ENCODE data around the gene ROBO4. TPM values are rescaled to one million over a fixed set of nuclear protein-coding genes. Genes with fewer than 3 reads are reported as not detected.

Gene ROBO4
- polyA plus RNA-seq, 3 donors, result 16.2 to 21.6 (median 20.0) TPM

- DNase-seq (ENCODE audit: extremely low read depth in 1 of 11, low read depth in 9 of 11, low spot score in 4 of 11), result no peak
Measured at GRCh38 chr11:124865902-124866851, 31.5 kb downstream of the ROBO4 start.

DNA sequence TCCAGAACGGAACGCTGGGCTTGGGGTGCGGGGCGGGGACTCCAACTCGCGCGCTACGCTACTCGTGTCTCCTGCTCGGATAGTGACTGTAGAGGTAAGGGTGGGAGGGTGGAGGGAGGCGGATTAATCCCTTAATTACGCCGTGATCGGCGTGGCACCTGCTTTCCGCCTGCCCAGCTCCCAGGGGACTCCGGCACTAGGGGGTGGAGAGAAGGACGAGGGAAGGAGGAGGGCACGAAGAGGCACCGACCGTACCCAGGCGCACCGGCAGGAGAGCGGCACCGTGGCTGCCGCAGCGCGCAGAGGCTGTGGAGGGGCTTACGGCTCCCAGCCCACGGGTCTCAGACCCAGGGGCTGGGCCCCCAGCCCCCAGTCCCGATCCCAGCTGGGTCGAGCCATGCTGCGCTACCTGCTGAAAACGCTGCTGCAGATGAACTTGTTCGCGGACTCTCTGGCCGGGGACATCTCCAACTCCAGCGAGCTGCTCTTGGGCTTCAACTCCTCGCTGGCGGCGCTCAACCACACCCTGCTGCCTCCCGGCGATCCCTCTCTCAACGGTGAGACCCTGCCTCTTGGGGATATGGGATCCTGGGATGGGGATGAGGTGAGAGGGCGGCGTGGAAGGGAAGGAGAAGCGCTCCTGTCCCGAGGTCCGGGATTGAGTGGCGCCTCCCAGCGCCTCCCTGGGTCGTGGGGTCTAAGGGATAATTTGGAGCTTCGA is 32.3 kb downstream of the ROBO4 start, which contains the start of gene ROBO3:
ROBO3 (plus strand) TSS at position 252 of the 721 bp plus-strand sequence; CDS start at position 398, 146 bp downstream.
- no peak for DNase-seq (ENCODE audit: extremely low read depth in 1 of 11, low read depth in 9 of 11, low spot score in 4 of 11)

GRCh38 chr11:124864892-124865180 is 32.8 kb downstream of the ROBO4 start:
- DNase-seq (ENCODE audit: extremely low read depth in 1 of 11, low read depth in 9 of 11, low spot score in 4 of 11), result no peak

GRCh38 chr11:124864176-124864891 is 33.3 kb downstream of the ROBO4 start:
- no peak for DNase-seq (ENCODE audit: extremely low read depth in 1 of 11, low read depth in 9 of 11, low spot score in 4 of 11)

GRCh38 chr11:124863826-124864165 is 33.9 kb downstream of the ROBO4 start:
- no peak for DNase-seq (ENCODE audit: extremely low read depth in 1 of 11, low read depth in 9 of 11, low spot score in 4 of 11)

DNA sequence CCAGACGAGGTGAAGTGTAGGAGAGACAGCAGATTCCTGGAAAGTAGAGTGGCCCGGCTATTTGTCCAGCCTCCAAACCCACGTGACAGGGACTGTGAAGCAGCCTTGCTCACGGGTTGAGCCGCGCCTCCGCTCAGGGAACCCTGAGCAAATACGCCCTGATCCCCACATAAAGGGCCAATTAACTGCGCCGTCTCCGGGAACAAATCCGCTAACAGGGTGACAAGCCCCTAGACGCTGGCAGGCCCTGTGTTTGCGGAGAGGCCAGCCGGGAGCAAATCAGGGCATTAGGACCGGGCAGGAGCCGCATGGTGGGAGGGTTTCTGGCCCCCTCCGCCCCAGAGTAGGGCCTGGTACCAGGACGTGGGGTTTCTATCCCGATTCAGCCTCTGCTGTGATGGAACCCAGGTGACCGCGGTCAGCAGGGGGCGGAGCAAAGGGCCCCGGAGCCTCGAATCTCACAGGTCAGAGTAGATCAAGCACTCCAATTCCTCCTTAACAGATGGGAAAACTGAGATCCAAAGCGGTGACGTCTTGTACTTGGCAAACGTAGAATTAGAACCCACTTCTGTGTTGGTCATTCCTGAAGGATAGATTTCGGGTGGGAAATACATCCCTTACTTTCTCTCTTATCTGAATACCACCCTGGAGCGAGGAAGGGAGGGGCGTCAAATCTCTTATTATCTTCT is 34.4 kb downstream of the ROBO4 start:
- DNase-seq (ENCODE audit: extremely low read depth in 1 of 11, low read depth in 9 of 11, low spot score in 4 of 11), result no peak

DNA sequence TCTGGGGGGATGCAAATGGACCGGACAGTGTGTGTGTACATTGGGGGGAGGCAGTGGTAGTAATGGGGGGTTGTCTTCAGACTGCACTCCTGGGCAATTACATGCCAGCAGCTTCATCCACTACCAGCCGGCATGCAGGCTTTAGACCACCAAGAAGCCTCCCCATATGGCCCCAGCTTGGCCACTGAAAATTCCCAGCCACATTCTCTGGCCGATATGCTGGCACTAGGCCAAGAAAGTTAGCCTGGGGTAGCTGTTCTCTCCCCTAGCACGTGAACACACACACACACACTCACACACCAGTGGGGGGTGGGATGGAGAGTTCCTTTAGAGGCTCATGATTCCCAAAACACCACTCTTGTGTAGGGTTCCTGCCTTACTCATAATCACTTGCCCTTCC is 36.0 kb downstream of the ROBO4 start:
- no peak for DNase-seq (ENCODE audit: extremely low read depth in 1 of 11, low read depth in 9 of 11, low spot score in 4 of 11)

GRCh38 chr11:124859171-124859570 is 38.5 kb downstream of the ROBO4 start:
- no peak for DNase-seq (ENCODE audit: extremely low read depth in 1 of 11, low read depth in 9 of 11, low spot score in 4 of 11)

DNA sequence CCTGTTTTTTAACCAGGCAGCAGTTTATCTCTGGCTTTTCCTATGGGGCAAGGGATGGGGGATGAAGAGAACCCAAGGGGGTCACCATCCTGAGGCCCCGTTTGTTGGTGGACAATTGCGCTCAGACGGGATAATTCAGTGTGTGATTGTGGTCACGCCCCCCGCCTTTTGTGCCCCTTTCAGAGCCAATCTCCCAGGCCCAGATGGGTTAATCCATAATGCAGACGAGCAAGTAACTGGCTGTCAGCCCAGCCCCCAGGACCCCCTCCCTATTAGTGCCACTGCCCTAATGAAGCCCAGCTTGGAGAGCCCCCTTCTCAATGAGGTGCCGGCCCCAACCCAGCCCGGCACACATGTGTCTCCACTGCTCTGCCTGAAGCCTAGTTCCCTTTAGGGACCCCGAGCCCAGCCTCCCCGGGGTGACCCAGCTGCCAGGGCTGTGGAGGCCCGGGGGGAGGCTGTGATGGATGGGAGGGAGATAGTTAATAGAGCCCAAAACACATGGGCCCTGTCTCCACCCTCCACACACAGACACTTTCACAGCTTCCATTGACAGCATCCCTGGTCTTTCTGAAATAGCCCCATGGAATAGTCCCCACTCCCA is 51.5 kb downstream of the ROBO4 start:
- DNase-seq (ENCODE audit: extremely low read depth in 1 of 11, low read depth in 9 of 11, low spot score in 4 of 11), result no peak

GRCh38 chr11:124844664-124845079 is 53.0 kb downstream of the ROBO4 start:
- no peak for DNase-seq (ENCODE audit: extremely low read depth in 1 of 11, low read depth in 9 of 11, low spot score in 4 of 11)

DNA sequence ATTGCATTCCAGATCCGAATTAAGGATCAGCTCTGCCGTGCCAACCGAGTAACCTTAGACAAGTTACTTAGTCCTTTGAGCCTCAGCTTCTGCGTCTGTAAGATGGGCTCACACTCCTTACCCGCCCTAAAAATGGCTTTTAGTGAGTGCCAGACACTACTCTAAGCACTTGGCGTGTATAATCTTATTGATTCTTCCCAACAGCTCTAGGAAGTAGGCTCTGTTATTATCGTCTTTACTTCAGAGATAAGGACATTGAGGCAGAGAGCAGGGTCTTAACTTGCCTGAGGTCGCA is 54.1 kb downstream of the ROBO4 start:
- DNase-seq (ENCODE audit: extremely low read depth in 1 of 11, low read depth in 9 of 11, low spot score in 4 of 11), result no peak

DNA sequence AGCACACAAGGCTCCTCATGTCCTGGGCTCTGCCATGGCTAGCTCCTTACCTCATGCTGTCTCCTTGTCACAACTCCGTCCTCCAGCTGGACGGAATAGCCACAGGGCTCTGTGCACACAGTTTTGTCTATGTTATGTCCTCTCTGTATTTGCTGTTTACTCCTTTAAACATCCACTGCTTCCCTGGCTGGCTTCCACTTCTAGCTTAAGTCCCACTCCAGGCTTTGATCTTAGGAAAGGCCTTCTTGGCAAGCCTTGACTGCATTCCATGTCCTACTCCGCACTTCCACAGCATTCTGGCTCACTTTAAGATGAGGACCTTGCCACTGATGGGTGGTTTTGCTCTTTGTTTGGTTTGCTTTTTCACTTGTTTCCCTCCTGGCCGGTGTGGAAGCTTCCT is 55.4 kb downstream of the ROBO4 start:
- no peak for DNase-seq (ENCODE audit: extremely low read depth in 1 of 11, low read depth in 9 of 11, low spot score in 4 of 11)

DNA sequence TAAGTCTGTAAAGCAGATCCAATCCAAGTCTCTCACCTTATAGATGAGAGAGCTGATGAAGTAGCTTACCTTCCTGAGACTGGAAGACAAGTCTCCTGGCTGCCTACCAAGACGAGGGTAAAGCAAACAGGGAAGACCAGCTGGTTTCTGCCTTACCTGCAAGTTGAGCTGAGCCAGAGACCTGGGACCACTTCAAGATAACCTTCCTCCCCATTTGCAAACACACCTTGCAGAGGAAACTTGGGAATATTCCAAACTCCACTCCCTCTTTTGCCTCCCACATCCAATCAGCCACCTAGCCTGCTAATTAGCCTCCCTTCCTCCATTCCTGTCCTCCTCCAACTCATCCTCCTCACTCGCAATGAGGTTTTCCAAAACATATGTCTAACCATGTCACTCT is 55.8 kb downstream of the ROBO4 start:
- no peak for DNase-seq (ENCODE audit: extremely low read depth in 1 of 11, low read depth in 9 of 11, low spot score in 4 of 11)

DNA sequence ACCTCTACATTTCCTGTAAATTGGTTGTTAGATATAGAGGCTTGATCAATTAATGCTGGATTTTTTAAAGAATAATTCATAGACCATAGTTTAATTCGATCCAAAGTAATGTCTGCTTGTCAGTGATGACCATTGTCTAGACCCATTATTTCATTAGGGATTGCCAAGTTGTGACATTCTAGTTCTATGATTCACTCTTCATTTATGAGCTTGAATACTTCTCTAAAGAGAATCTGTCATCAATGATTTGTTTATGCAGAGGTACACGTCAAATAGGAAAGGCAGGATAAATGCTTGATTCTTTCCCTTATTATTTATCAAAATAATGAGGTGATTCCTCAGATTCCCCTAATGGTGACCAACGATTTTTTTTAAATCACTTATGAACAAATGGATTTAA is 56.5 kb downstream of the ROBO4 start:
- DNase-seq (ENCODE audit: extremely low read depth in 1 of 11, low read depth in 9 of 11, low spot score in 4 of 11), result no peak

GRCh38 chr11:124840666-124841065 is 57.0 kb downstream of the ROBO4 start:
- DNase-seq (ENCODE audit: extremely low read depth in 1 of 11, low read depth in 9 of 11, low spot score in 4 of 11), result no peak

DNA sequence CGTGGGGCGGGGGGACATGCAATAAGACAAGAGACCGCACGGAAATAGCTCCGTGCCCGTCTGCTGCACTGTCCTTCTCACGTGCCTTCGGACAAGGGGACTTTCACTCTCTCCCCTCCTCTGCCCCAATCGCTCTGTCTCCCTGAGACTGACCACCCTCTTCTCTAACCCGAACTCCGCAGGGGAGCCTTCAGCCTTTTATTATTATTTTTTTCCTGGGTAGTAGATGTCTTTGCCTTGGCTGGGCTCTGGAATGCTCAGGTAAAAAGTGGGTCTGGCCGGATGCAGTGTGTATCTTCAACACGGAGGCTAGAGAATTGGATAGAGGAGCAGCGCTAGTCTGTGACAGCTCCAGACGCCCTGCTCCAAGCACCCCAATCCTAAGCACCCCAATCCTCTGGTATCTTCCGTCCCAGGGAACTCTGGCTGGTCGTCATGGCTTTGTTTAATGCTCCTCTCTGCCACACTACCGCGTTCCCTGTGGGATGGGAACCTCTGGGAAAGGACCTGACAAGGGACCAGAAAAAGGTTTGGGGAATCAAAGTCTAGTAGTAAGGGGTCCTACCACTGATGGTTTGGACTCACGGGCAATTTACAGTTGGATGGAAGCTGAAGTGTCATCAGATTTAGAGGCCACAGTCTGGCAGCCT is 57.6 kb downstream of the ROBO4 start:
- no peak for DNase-seq (ENCODE audit: extremely low read depth in 1 of 11, low read depth in 9 of 11, low spot score in 4 of 11)

DNA sequence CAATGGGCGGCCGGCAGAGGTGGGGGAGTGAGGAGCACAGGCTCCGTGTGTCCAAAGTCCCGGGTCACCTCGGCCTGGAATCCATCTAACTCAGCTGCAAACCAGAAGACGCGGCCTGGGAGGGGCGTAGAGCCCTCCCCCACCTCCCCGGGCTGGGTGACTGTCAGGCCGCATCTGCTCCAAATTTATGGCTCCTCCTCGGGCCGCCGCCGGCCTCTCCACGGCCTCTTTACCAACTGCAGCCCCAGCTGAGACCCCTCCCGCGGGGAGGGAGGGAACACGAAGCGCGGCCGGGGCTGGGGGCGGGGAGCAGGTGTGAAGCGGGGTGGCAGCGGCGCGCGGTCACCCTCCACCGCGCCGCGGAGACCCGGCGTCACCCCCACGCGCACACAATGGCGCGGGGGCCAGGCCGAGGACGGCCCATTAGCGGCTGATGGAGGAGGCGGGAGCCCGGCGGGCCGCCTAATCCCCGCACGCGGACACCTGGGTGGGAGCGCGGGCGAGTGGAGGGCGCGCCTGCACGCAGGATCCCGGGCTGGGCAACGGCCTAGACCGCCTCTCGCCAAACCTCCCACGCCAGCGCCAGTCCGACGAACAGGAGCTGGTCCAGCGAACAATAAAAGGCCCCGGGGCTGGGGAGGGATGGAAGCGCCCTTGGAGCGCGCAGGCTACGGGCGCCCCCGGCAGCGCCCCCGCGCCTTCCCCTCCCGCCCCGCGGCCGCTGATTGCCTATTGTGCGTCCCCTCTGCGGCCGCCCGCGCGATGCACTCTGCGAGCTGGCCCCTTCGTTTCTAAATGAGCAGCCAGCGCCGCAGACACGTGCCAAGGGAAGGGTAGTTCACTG is 58.3 kb downstream of the ROBO4 start:
- DNase-seq (ENCODE audit: extremely low read depth in 1 of 11, low read depth in 9 of 11, low spot score in 4 of 11), result peak in 1 of 11 donors; percentile 14

GRCh38 chr11:124838805-124839127 is 58.9 kb downstream of the ROBO4 start:
- DNase-seq (ENCODE audit: extremely low read depth in 1 of 11, low read depth in 9 of 11, low spot score in 4 of 11), result no peak

Data from renal cortex interstitium (tissue), 11 donors.